Endodermal cell (in vitro differentiated cells): ENCODE measurements around the gene SLC16A4. TPM values are rescaled to one million over a fixed set of nuclear protein-coding genes. Genes with fewer than 3 reads are reported as not detected.

Experiments
- DNase-seq: peaks from one replicate; pipeline ENCODE4 v3.0.0-alpha.2; 2017
- H3K27ac ChIP-seq: 2 replicates; pipeline ENCODE4 v1.5.1; 2013; ENCODE audit warnings: mild to moderate bottlenecking, low read depth, low read length, moderate library complexity
- H3K27me3 ChIP-seq: 2 replicates; pipeline ENCODE4 v1.6.1; 2013; ENCODE audit warnings: mild to moderate bottlenecking, low read length, moderate library complexity; ENCODE audit not compliant: insufficient read depth, control insufficient read depth, poor library complexity, severe bottlenecking
- H3K36me3 ChIP-seq: 2 replicates; pipeline ENCODE4 v1.7.0; 2013; ENCODE audit warnings: mild to moderate bottlenecking, low read length, moderate library complexity; ENCODE audit not compliant: control insufficient read depth, insufficient read depth
- H3K4me1 ChIP-seq: one replicate; pipeline ENCODE4 v1.7.0; 2013; ENCODE audit warnings: low read length; ENCODE audit not compliant: control insufficient read depth, insufficient read depth
- H3K4me3 ChIP-seq: 2 replicates; pipeline ENCODE4 v1.5.1; 2013; ENCODE audit warnings: mild to moderate bottlenecking, low read length, moderate library complexity
- H3K9ac ChIP-seq: 2 replicates; pipeline ENCODE4 v1.6.1; 2013; ENCODE audit warnings: mild to moderate bottlenecking, low read length, moderate library complexity; ENCODE audit not compliant: poor library complexity, severe bottlenecking; ENCODE audit errors: extremely low read depth
- H3K9me3 ChIP-seq: 2 replicates; pipeline ENCODE4 v1.6.1; 2013; ENCODE audit warnings: mild to moderate bottlenecking, low read length, moderate library complexity; ENCODE audit not compliant: control insufficient read depth
- H3K27ac Mint-ChIP-seq: 2 replicates; pipeline ENCODE4 v1.8.0; 2020; ENCODE audit warnings: mixed read lengths
- H3K27me3 Mint-ChIP-seq: 2 replicates; pipeline ENCODE4 v1.8.0; 2021; ENCODE audit warnings: mild to moderate bottlenecking, mixed read lengths; ENCODE audit not compliant: insufficient read depth
- H3K36me3 Mint-ChIP-seq: 2 replicates; pipeline ENCODE4 v1.8.0; 2020; ENCODE audit warnings: low read depth, mixed read lengths
- H3K4me1 Mint-ChIP-seq: 2 replicates; pipeline ENCODE4 v1.8.0; 2020; ENCODE audit warnings: mixed read lengths
- H3K4me3 Mint-ChIP-seq: 2 replicates; pipeline ENCODE4 v1.8.0; 2020; ENCODE audit warnings: mild to moderate bottlenecking, moderate library complexity, mixed read lengths
- H3K9me3 Mint-ChIP-seq: 2 replicates; pipeline ENCODE4 v1.8.0; 2020; ENCODE audit warnings: mild to moderate bottlenecking, mixed read lengths
- WGBS, 2 experiments: methylation state at CpG; one replicate each; pipeline versions ENCODE4 v1.1.5 to v1.1.7; 2013; ENCODE audit warnings: missing lambda C conversion rate in 2 of 2, mixed read lengths in 1 of 2; ENCODE audit not compliant: insufficient coverage in 1 of 2, insufficient read length in 1 of 2; 5-methylcytosine and 5-hydroxymethylcytosine counted together
- total RNA-seq, 2 donors: library from RNA; stranded (reverse); fragmentation: NEBNext Ultra II Directional in 1 of 2; extraction: Animal tissue kit (Norgen Biotek cat#: 25700) in 1 of 2; gene quantifications; 2 replicates in 1 of 2; 3 replicates in 1 of 2; pipeline ENCODE4 v1.2.1, GENCODE V29; 2021
- TF ChIP-seq, protein P1 (sequence below): fragments of 200-600 bp; sonication (generic); conservative IDR thresholded peaks from 2 replicates; pipeline ENCODE4 v1.5.0; 2021; ENCODE audit warnings: antibody characterized with exemption, mild to moderate bottlenecking

SLC16A4 gene
- total RNA-seq, 2 donors from 2014 or later, result 0.55 to 0.86 TPM

DNA sequence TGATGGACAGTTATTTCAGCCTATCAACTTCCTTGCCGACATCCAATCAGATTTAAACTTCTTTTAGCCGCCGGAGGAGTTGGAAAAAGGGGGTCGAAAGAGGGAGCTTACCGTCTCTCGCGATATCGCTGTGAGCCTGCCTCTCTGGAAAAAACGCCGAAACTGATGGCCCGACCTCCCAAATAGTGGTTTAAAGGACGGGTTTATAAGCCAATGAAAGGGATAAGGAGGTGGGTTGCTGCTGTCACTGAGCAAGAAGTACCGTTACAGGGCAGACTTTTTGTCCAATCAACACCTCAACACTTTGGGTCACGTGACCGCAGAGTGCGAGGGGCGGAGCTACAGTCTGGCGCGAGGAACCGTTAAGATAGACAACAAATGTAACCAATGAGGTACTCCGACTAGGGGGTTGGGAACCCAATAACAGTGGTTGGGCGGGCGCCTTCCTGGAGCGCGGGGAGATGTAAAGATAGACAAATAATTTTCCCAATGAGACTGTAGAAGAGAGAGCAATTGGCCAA lies 51.9 kb downstream of the SLC16A4 start, which contains the start of gene RBM15:
Gene RBM15 (plus strand): TSS at position 492 of the 521 bp plus-strand sequence. CDS start 29 bp downstream, at position 521.
- DNase-seq, result peak; percentile 99
- Histone ChIP-seq H3K27me3 (no peaks in the 10 kb centered on the region), H3K4me1 (peaks cover 25% of the 10 kb centered on the region), H3K36me3 (peaks cover 36% of the 10 kb centered on the region), H3K27ac (peak within 1 kb of the TSS; percentile 95), H3K9me3 (peaks cover 6% of the 10 kb centered on the region), H3K4me3 (peak within 1 kb of the TSS; percentile 97), H3K9ac (peak within 1 kb of the TSS; percentile 96)
- TF ChIP-seq, protein P1, sequence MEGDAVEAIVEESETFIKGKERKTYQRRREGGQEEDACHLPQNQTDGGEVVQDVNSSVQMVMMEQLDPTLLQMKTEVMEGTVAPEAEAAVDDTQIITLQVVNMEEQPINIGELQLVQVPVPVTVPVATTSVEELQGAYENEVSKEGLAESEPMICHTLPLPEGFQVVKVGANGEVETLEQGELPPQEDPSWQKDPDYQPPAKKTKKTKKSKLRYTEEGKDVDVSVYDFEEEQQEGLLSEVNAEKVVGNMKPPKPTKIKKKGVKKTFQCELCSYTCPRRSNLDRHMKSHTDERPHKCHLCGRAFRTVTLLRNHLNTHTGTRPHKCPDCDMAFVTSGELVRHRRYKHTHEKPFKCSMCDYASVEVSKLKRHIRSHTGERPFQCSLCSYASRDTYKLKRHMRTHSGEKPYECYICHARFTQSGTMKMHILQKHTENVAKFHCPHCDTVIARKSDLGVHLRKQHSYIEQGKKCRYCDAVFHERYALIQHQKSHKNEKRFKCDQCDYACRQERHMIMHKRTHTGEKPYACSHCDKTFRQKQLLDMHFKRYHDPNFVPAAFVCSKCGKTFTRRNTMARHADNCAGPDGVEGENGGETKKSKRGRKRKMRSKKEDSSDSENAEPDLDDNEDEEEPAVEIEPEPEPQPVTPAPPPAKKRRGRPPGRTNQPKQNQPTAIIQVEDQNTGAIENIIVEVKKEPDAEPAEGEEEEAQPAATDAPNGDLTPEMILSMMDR, result no peak
- Mint-ChIP-seq H3K27ac (peak within 1 kb of the TSS; percentile 96), H3K27me3 (no peaks in the 10 kb centered on the region), H3K36me3 (peaks cover 37% of the 10 kb centered on the region), H3K9me3 (peaks cover 6% of the 10 kb centered on the region), H3K4me1 (peaks cover 42% of the 10 kb centered on the region), H3K4me3 (no peak within 1 kb of the TSS)
- 0 to 1% methylated on average over 22 to 25 of the region's 25 CpGs for WGBS, 2 experiments

- Mint-ChIP-seq H3K27ac (peak overlapping the region; percentile 96), H3K4me1 (peaks cover 37% of the 10 kb centered on the region), H3K9me3 (peaks cover 6% of the 10 kb centered on the region), H3K36me3 (peaks cover 32% of the 10 kb centered on the region), H3K27me3 (no peaks in the 10 kb centered on the region), H3K4me3 (no peak overlapping the region)
- H3K27me3 ChIP-seq, result no peaks in the 10 kb centered on the region
- H3K4me3 ChIP-seq, result peak overlapping the region; percentile 97
- peak overlapping the region; percentile 95 for H3K27ac ChIP-seq
- H3K9ac ChIP-seq, result peak overlapping the region; percentile 96
- DNase-seq, result no peak
- TF ChIP-seq, protein P1, result peak; percentile 83
- H3K9me3 ChIP-seq, result peaks cover 6% of the 10 kb centered on the region
- H3K36me3 ChIP-seq, result peaks cover 31% of the 10 kb centered on the region
- 0% methylated on average over 36 to 57 of the region's 57 CpGs for WGBS, 2 experiments
- H3K4me1 ChIP-seq, result peaks cover 23% of the 10 kb centered on the region
These were observed 52.4 kb downstream of the SLC16A4 start for GRCh38 chr1:110338309-110338885.

GRCh38 chr1:110337704-110338308 lies 53.0 kb downstream of the SLC16A4 start:
- Mint-ChIP-seq H3K9me3 (peaks cover 6% of the 10 kb centered on the region), H3K4me3 (no peak overlapping the region), H3K36me3 (peaks cover 26% of the 10 kb centered on the region), H3K27me3 (no peaks in the 10 kb centered on the region), H3K4me1 (peaks cover 31% of the 10 kb centered on the region), H3K27ac (peak overlapping the region; percentile 96)
- H3K27ac ChIP-seq, result peak overlapping the region; percentile 95
- TF ChIP-seq, protein P1, result no peak
- H3K4me1 ChIP-seq, result peaks cover 20% of the 10 kb centered on the region
- 1 to 3% methylated on average over 17 to 36 of the region's 36 CpGs for WGBS, 2 experiments
- no peaks in the 10 kb centered on the region for H3K27me3 ChIP-seq
- DNase-seq, result peak; percentile 81
- H3K9me3 ChIP-seq, result peaks cover 6% of the 10 kb centered on the region
- peak overlapping the region; percentile 96 for H3K9ac ChIP-seq
- peaks cover 25% of the 10 kb centered on the region for H3K36me3 ChIP-seq
- peak overlapping the region; percentile 97 for H3K4me3 ChIP-seq
